ENCODE data around the gene EYA3.

The EYA3 gene

DNA sequence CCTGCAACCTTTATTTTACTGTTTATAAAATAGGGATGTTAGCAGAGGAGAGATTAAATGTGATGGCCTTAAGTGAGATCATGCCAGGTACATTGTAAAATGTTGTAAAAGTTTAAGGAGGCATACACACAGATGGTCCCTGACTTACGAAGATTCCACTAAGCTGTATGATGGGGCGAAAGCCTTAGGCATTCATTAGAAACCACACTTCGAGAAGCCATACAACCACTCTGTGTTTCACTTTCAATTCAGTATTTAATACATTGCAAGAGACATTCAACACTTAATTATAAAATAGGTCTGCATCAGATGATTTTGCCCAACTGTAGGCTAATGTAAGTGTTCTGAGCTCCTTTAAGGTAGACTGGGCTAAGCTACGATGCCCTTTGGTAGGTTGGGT is 149.9 kb downstream of the EYA3 start:
- no peak for DNase-seq (ENCODE audit: low spot score)

DNA sequence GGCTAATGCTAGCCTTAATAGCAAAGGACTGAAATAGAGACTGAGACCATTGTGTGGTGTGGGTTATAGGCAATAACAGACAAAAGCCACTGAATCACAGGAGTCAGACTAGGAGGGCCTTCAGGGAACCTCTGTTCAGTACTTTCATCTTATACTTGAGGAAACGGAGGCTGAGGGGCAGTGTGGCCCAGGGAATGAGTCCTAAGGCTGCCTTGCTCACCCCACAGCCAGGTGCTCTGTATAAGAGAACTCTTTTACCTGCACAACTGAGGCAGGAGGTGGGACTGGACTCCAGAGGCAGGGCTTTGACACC is 150.9 kb downstream of the EYA3 start:
- no peak for DNase-seq (ENCODE audit: low spot score)

DNA sequence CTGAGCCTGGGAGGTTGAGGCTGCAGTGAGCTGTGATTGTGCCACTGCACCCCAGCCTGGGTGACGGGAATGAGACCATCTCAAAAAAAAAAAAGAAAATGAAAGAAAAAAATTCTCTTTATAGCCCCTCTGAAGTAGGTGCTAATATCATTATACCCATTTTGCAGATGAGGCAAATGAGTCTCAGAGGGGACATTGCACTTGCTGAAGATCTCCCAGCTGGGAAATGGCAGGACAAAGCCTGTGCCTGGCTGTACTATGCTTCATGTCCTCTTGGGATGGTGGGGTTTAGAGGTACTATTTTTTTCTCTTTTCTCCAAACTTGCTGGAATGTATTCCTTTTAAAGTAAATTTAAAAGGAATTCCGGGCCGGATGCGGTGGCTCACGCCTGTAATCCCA is 152.0 kb downstream of the EYA3 start:
- no peak for DNase-seq (ENCODE audit: low spot score)

DNA sequence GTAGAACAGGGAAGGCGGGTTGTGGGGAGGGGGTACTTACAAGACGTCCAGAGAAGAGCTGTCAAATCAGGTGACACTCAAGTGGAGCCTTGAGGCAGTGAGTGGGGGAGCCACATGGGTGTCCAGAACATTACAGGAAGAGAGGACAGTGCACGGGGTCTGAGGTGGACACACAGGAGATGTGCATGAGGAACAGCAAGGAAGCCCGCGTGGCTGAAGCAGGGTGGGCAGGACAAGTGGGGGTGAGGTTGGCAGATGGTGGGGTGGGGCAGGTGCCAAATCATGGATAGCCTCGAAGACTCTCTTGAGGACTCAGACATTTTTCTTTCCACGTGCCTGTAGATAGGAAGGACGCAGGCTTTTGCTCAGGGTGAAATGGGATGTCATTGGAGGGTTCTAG is 152.7 kb downstream of the EYA3 start:
- DNase-seq (ENCODE audit: low spot score) = no peak

DNA sequence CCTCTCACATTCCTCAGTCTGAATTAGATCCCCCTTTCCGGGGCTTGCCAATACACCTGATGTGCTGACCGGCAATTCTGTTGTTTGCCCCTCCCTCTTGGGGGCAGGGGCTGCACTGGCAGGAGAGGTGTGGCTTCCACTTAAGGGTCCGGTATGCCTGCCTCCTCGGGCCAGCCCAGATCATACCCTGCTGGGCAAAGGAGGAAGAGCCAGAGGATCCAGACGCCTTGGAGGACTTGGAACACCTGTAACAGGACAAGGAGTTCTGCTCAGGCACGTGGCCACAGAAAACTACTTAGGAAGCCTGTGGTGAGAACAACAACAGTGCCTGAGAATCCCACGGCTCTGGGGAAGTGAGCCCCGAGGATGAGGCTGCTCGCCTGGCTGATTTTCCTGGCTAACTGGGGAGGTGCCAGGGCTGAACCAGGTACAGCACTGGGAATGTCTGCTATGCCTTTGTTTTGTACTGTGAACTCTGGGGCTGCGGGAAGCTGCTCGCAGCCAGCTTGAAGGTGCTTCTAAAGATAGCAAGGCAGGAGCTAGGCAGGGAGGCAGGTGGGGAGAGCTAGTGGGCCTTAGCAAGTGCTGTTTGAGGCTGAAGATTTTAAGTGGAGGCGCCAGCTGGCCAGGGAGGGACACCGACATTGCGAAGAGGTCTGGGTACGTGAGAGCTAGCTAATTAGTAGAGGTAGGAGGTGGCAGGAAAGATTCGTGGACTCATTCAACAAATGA is 153.4 kb downstream of the EYA3 start, which contains the start of gene SMPDL3B:
TSS of gene SMPDL3B (plus strand) at position 183 of the 732 bp plus-strand sequence. CDS start at position 367, 184 bp downstream.
- no peak for DNase-seq (ENCODE audit: low spot score)

DNA sequence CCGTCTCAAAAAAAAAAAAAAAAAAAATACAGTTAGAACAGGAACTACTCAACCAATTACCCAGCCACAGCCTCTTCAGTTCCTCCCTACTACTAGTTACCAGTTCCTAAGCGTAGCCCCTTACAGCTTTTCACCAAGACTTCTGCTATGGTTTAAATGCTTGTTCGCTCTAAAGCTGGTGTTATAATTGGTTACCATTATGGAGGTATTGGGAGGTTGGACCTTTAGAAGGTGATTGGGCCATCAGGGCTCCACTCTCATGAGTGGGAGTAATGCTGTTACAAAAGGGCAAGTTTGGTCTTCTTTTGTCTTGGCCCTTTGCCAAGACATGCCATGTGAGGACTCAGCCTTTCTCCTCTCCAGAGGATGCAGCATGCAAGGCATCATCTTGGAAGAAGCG is 156.7 kb downstream of the EYA3 start:
- DNase-seq (ENCODE audit: low spot score) = no peak

DNA sequence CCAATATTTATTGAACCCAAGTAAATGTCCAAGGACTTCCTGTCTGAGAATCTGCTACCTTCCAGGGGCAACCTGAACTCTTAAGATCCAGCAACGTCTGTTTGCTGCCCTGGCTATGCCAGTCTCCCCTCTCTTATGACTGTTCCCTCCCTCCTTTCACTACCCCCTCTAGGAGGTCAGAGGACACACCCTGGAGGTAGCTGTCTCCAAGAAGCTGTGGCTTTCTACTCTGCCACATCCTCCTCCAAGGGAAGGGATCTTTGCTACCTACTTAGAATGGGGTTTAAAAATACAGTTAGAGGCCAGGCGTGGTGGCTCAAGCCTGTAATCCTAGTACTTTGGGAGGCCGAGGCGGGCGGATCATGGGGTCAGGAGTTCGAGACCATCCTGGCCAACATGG is 157.2 kb downstream of the EYA3 start:
- no peak for DNase-seq (ENCODE audit: low spot score)

DNA sequence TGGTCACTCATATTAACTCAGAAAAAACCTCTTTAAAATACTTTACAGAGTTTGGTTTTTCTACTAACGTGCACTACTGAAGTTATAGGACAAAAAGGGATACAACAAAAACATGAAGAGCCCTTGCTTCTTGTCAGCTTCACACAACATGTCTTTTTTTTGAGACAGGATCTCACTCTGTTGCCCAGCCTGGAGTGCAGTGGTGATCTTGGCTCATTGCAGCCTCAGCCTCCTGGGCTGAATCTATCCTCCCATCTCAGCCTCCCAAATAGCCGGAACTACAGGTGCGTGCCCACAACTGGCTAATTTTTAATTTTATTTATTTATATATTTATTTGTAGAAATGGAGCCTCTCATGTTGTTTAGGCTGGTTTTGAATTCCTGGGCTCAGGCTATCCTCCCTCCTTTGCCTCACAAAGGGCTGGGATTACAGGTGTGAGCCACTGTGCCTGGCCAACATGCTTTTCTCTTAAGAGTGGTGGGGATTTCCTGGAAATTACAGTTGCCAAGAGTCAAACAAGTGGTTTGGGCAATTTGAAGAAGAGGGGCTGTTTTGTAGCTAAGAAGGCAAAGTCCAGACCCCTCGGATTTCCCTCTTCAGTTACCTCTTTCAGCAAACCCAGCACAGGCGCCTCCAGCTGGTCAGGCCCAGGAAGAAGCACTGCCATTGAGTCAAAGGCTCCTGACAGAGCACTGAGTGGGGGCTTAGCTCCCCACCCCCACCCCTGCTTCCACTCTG is 160.0 kb downstream of the EYA3 start:
- no peak for DNase-seq (ENCODE audit: low spot score)

DNA sequence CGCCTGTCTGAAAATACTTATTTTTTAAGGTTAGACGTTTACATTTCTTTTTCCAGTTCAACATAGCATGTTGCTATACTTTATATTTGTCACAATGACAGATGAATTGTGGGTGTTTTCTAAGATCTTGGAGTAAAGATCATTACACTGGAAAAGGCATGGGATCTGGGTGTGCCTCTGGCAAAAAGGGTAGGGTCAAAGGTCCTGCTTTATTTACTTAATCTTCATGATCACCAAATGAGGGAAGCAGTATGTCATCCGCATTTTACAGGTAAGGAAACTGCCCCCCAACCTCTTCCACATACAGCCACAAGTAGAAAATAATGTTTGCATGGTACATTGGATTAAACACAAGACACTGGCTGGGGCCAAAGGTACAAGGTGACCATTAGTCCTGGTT is 166.1 kb downstream of the EYA3 start:
- DNase-seq (ENCODE audit: low spot score) = no peak
